Stomach smooth muscle (tissue), 2 donors: ENCODE data around the gene NUP50.
A peak's percentile ranks its signal among the peaks of the same experiment; 100 is the strongest.

ENCODE experiments used
- H3K27ac ChIP-seq: one replicate; pipeline ENCODE4 v1.7.0; 2013; ENCODE audit warnings: mild to moderate bottlenecking, low read length, inconsistent platforms
- H3K27me3 ChIP-seq, 2 donors: one replicate each; pipeline ENCODE4 v1.7.0; 2013; ENCODE audit warnings: low read length in 2 of 2; ENCODE audit not compliant: insufficient read depth in 2 of 2, control insufficient read depth in 1 of 2
- H3K36me3 ChIP-seq, 2 donors: one replicate each; pipeline ENCODE4 v1.7.0; 2013; ENCODE audit warnings: low read length in 2 of 2; ENCODE audit not compliant: control insufficient read depth in 2 of 2, insufficient read depth in 2 of 2
- H3K4me1 ChIP-seq: one replicate; pipeline ENCODE4 v1.7.0; 2013; ENCODE audit warnings: low read length; ENCODE audit not compliant: control insufficient read depth, insufficient read depth
- H3K4me3 ChIP-seq, 2 donors: one replicate each; pipeline ENCODE4 v1.7.0; 2013; ENCODE audit warnings: low read length in 2 of 2
- H3K9ac ChIP-seq, 2 donors: one replicate each; pipeline ENCODE4 v1.7.0; 2013; ENCODE audit warnings: low read length in 2 of 2, mild to moderate bottlenecking in 1 of 2
- H3K9me3 ChIP-seq, 2 donors: one replicate each; pipeline ENCODE4 v1.7.0; 2013; ENCODE audit warnings: low read length in 2 of 2; ENCODE audit not compliant: control insufficient read depth in 2 of 2
- donor health status: healthy.
- donor health status: Pancreatic carcinoma.

Gene NUP50

GRCh38 chr22:45202333-45203149, 38.8 kb downstream of the NUP50 start:
- peak overlapping the region; percentile 37 for H3K27ac ChIP-seq
- no peak overlapping the region for H3K4me3 ChIP-seq
- no peaks in the 10 kb centered on the region for H3K9me3 ChIP-seq
- no peaks in the 10 kb centered on the region for H3K27me3 ChIP-seq
- peaks cover 11 to 40% of the 10 kb centered on the region in 2 donors for H3K36me3 ChIP-seq
- peaks cover 13% of the 10 kb centered on the region for H3K4me1 ChIP-seq
- H3K9ac ChIP-seq = no peak overlapping the region

GRCh38 chr22:45203150-45203951, 39.6 kb downstream of the NUP50 start:
- no peaks in the 10 kb centered on the region for H3K9me3 ChIP-seq
- H3K36me3 ChIP-seq = peaks cover 8 to 33% of the 10 kb centered on the region in 2 donors
- no peak overlapping the region for H3K9ac ChIP-seq
- H3K27ac ChIP-seq = no peak overlapping the region
- no peak overlapping the region for H3K4me3 ChIP-seq
- H3K4me1 ChIP-seq = peaks cover 13% of the 10 kb centered on the region
- no peaks in the 10 kb centered on the region for H3K27me3 ChIP-seq

- Histone ChIP-seq H3K9ac (no peak overlapping the region), H3K9me3 (no peaks in the 10 kb centered on the region), H3K27me3 (no peaks in the 10 kb centered on the region), H3K27ac (no peak overlapping the region), H3K4me1 (peaks cover 13% of the 10 kb centered on the region), H3K36me3 (peaks cover 8 to 28% of the 10 kb centered on the region in 2 donors), H3K4me3 (no peak overlapping the region)
Measured at GRCh38 chr22:45204241-45204640, 40.5 kb downstream of the NUP50 start.

- H3K9ac ChIP-seq = no peak overlapping the region
- peaks cover 4 to 23% of the 10 kb centered on the region in 2 donors for H3K36me3 ChIP-seq
- peaks cover 18% of the 10 kb centered on the region for H3K4me1 ChIP-seq
- H3K9me3 ChIP-seq = no peaks in the 10 kb centered on the region
- no peak overlapping the region for H3K4me3 ChIP-seq
- H3K27me3 ChIP-seq = no peaks in the 10 kb centered on the region
- H3K27ac ChIP-seq = no peak overlapping the region
Measured at GRCh38 chr22:45204819-45205218, 41.1 kb downstream of the NUP50 start.

GRCh38 chr22:45205276-45205925, 41.7 kb downstream of the NUP50 start:
- H3K36me3 ChIP-seq = peaks cover 2 to 20% of the 10 kb centered on the region in 2 donors

GRCh38 chr22:45206233-45206632, 42.5 kb downstream of the NUP50 start:
- peaks cover 0 to 16% of the 10 kb centered on the region in 2 donors for H3K36me3 ChIP-seq
- H3K4me3 ChIP-seq = no peak overlapping the region
- no peaks in the 10 kb centered on the region for H3K9me3 ChIP-seq
- peaks cover 26% of the 10 kb centered on the region for H3K4me1 ChIP-seq
- no peaks in the 10 kb centered on the region for H3K27me3 ChIP-seq
- H3K9ac ChIP-seq = no peak overlapping the region
- H3K27ac ChIP-seq = no peak overlapping the region

More at GRCh38 chr22:45205276-45205925, 41.7 kb downstream of the NUP50 start:
- Histone ChIP-seq H3K9ac (no peak overlapping the region), H3K27ac (no peak overlapping the region), H3K27me3 (no peaks in the 10 kb centered on the region), H3K9me3 (no peaks in the 10 kb centered on the region), H3K4me1 (peaks cover 24% of the 10 kb centered on the region), H3K4me3 (no peak overlapping the region)

GRCh38 chr22:45207533-45207932, 43.8 kb downstream of the NUP50 start:
- Histone ChIP-seq H3K36me3 (peaks cover 0 to 15% of the 10 kb centered on the region in 2 donors), H3K27me3 (no peaks in the 10 kb centered on the region), H3K4me3 (no peak overlapping the region)

GRCh38 chr22:45207981-45208664, 44.4 kb downstream of the NUP50 start:
- Histone ChIP-seq H3K4me1 (peaks cover 31% of the 10 kb centered on the region), H3K4me3 (no peak overlapping the region), H3K9me3 (no peaks in the 10 kb centered on the region), H3K27ac (no peak overlapping the region), H3K36me3 (peaks cover 0 to 11% of the 10 kb centered on the region in 2 donors), H3K27me3 (no peaks in the 10 kb centered on the region), H3K9ac (no peak overlapping the region)

More at GRCh38 chr22:45207533-45207932, 43.8 kb downstream of the NUP50 start:
- Histone ChIP-seq H3K4me1 (peaks cover 27% of the 10 kb centered on the region), H3K27ac (no peak overlapping the region), H3K9ac (no peak overlapping the region), H3K9me3 (no peaks in the 10 kb centered on the region)

- no peak overlapping the region for H3K9ac ChIP-seq
Measured at GRCh38 chr22:45208696-45208992, 44.9 kb downstream of the NUP50 start.

More at GRCh38 chr22:45208696-45208992, 44.9 kb downstream of the NUP50 start:
- no peaks in the 10 kb centered on the region for H3K9me3 ChIP-seq
- peaks cover 0 to 9% of the 10 kb centered on the region in 2 donors for H3K36me3 ChIP-seq
- H3K4me3 ChIP-seq = no peak overlapping the region
- no peaks in the 10 kb centered on the region for H3K27me3 ChIP-seq
- no peak overlapping the region for H3K27ac ChIP-seq
- H3K4me1 ChIP-seq = peaks cover 33% of the 10 kb centered on the region
